ENCODE results near the gene RIIAD1.

Gene RIIAD1

DNA sequence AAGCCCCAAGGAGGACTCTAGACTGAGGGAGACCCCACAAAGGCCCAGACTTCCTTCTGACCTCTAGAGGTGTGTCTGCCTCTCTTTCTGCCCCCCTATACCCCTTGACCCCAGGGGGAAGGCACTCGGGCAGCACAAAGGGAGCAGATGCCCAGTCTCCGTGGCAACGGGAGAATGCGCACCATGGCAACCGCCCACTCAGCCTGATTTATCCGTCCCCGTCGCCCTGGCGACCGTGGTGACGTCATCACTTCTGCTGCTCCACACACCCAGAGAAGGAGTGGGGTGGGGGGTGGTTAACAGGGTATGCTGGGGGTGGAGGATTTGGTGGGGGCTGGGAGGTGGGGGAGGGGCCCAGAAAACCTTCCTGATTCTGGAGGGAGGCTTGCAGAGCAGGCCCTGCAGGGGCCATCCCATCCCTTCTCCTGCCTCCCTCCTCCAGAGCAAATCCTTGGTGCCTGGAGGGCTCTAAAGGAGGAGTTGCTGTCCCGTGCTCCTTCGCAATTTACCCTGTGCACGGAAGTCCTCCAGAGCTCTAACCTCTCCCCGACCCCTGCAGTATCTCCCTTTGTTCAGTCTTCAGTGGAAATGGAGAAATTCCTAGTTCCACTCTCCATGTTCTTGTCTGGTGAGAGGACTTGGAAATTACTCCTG is 11.0 kb upstream of the RIIAD1 start:
- no peak overlapping the region for H3K4me3 ChIP-seq (ENCODE audit: low read depth, low read length)

DNA sequence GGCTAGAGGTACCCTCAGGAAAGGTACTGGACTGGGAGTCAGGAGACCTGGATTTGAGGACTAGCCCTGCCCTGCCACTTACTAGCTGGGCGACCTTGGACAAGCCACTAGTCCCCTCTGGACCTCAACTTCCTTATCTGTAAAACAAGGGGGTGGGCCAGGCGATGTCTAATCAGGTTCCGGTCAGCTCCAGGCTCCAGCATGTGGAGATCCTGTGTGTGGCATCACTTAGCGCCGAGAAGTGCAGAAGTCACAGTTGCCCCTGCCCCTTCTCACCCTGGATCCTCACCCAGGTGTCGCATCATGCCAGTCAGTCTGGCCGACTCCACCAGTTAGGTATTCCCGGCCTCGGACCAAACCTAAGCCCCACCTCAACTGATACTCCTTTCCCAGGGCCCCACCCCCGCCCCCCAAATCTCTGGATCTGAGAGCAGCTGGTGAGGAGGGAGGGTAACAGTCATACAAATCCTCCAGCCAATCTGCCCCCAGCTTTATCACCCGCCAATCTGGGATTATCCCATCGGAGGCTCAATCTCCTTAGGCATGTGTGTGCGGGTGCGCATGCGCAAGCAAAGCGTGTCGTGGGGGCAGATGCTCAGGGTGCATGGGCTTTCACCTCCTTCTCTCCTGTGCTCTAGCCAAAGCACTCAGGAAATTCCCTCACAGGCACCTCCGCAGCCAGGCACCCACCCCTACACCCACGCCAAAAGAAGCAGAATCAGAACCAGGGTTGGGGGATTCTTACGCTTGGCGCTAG is 10.1 kb upstream of the RIIAD1 start:
- no peak overlapping the region for H3K4me3 ChIP-seq (ENCODE audit: low read depth, low read length)

DNA sequence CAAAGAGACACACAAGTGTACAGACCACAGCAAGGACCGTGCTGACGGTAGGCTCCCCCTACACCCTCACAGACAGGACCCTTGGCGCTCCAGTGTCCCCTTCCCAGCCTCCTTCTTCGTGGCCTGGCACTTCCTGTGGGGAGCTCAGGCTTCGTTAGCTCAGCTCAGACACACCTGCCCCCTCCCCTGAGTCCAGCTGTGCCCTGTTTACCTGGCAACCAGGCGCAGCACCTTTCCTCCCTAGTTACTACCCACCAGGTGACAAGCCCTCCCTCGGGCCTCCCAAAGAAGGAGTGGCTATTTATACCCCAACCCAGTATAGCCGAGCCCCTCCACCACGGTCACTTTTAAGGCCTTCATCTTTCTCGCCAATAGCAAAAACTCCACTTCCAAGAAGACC is 9.4 kb upstream of the RIIAD1 start:
- H3K4me3 ChIP-seq (ENCODE audit: low read depth, low read length), result no peak overlapping the region

DNA sequence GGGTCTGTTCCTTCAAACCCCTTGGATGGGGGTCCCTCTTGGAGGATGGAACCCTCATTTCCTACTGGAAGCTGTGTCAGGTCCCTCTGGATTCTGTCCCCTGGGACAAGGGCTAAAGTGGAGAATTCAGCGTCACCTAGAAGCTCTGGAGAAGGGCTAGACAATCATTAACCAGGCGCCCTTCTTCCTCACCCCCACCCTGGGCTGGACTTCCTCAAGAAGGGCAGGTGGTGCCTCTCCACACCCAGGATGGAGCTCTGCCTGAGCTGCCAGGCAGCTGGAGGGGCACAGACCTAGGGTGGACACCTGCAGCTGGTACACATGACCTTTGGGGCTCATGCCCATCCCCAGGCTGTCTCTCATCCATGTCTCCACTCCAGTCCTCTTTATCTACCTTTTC is 8.3 kb upstream of the RIIAD1 start:
- no peak overlapping the region for H3K4me3 ChIP-seq (ENCODE audit: low read depth, low read length)

DNA sequence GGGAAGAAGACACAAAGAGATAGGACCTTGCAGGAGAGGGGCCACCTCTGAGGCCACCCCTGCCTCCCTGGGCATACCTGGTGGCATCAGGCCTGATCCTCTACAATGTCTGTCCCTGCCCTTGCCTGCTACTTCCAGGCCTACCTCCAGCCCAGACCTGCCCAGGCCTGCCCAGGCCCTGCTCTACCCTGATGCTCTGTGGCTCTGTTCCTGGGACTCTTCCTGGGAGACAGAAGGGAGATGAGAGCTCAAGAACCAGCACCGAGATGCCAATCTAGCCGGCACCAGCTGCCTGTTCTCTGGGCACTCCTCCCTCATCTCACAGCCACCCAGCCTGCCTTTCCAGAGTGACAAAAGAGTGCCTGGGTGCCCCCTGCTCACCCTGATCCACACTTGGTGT is 7.4 kb upstream of the RIIAD1 start:
- H3K4me3 ChIP-seq (ENCODE audit: low read depth, low read length), result no peak overlapping the region

DNA sequence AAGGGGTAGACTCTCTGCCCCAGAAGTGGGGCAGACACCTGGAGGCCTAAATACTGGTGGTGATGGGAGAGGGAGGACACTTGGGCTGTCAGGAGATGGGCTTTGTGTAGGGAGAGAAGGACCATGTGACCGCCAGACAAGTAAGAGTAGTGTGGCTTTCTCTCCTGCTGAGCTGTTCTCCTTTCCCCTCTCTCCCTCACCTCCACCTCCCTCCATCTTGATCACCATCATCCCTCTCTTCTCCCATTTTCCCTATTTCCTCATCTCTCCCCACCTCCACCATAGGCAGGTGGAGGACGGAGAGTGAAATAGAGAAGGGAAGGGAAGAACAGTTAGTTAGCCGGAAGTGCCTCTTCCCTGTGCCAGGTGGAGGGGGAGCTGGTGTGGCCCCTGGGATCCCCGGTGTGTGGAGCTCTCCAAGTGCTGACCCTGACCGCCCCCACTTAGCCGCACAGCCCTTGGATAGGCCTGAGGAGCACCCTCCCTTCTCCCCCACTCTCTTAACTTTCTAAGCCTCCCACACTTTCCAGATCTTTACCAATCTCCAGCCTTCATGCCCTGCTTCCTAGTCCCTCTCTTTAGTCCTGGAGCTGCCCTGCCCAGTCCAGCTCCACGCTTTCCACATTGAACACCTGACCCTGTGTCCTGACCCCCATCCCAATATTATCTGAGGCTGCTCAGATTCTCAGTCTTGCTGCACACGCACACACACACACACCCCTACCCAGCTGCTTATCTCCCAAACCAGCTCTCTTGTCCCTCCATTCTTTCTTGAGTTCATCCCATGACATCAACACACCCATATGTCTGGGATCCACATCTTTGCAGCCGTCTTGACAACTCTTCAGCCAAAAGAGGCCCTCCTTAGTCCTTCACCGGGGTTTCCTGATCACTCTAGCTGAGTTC is 6.2 kb upstream of the RIIAD1 start:
- H3K4me3 ChIP-seq (ENCODE audit: low read depth, low read length), result no peak overlapping the region

DNA sequence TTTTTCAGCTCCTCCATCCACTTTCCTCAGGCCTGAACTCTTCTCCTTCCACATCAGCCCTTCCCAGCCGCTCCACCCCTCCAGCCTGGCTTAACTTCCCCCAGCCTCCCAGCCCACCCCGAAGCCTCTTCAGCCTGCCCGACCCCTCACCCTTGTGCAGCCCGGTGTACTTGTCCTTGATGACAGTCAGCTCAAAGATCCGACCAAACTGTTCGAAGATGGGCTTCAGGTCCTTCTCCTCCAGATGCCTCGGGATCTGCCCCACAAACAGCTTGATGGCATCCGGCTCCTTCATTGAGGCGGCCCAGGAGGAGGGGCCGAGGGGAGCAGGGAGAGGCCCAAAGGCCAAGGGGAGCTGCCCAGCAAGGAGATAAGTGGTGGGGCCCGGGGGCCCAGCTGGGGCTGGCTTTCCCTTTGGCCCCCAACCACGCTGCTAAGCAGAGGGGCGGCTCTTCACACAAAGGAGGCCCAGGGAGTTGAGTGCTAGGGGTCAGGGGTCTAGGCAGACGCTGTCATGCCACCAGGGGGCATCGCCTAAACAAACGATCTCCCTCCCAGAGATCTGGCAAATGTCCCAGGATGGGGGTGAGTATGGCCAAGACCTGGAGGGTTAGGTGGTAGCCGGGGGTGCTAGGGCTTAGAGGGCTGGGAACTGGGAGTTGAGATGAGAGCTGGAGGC is 5.5 kb upstream of the RIIAD1 start:
- peak overlapping the region; percentile 30 for H3K4me3 ChIP-seq (ENCODE audit: low read depth, low read length)

DNA sequence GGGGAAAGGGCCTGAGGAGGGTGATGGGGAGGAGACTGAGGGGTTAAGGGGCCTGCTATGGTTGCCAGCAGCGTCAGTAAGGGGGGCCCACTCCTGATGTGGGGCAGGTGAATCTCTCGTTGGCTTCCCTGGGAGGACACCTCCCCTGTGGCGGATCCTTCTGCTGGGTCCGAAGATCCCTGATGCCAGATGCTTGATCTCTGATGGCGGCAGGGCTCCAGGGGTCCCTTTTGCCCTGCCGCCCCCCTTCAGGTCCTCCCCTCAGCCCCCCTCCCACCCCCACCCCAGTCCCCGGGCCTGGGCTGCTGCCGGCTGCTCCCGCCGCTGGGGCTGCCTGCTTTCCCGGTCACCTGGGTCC is 4.9 kb upstream of the RIIAD1 start:
- H3K4me3 ChIP-seq (ENCODE audit: low read depth, low read length), result peak overlapping the region; percentile 30

DNA sequence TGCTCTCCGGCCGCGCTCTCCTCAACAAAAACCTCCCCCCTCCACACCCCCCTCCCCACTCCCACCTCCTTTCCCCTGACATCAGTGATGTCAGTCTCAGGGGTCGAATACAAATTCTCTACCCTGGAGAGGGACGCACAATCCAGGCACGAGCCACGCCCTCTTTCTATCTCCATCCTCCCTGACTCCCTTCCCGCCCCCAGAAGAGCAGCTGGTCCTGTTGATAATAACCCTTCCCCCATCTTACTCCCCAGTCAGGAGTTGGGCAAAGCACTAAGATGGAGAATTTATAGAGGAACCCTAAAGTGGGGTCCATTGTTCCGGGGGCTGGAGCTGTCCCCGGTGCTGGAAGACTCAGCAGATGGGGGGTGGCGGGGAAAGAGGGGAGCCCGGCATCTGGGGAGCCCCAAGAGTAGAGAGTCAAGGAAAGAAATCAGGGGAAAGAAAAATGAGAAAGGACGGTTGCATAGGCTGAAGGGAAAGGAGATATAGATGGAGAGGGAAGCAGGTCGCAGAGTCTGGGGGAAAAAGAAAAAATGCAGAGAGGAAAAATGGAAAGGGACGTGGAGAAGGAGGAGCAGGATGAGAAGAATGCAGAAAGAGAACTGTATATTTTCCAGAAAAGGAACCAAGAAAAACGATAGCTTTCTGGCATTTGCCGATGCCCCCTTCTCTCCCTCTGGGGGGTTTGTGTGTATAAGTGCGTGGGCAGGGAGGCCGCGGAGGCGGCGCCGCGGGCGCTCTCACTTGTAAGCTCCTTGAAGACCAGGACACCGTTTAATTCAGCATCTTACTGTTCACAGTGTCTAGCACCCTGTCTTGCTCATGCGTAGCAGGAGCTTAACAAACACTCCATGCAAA is 4.3 kb upstream of the RIIAD1 start, which contains the start of gene CELF3:
Gene CELF3, minus strand, starts transcription at position 33 of the 861 bp plus-strand sequence. CDS start 783 bp downstream, outside the sequence.
- peak within 1 kb of the TSS; percentile 30 for H3K4me3 ChIP-seq (ENCODE audit: low read depth, low read length)

DNA sequence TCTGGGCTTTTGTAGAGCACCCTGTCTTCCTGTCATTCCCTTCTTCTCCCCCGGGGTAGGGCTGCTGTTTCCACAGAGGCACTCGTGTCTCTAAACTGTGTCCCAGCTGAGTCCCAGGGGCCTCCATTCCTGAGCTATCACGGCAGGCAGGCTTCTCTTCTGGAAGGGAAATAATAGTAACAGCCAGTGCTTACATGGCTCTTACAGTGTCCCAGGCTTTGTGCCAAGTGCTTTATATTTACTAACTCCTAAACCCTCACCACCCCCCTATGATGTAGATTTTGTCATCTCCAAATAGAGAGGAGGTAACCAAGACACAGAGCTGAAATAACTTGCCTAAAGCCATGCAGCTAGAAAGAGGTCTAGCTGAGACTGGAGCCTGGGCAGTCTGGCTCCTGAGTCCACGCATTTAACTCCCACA is 3.3 kb upstream of the RIIAD1 start:
- H3K4me3 ChIP-seq (ENCODE audit: low read depth, low read length), result no peak overlapping the region

DNA sequence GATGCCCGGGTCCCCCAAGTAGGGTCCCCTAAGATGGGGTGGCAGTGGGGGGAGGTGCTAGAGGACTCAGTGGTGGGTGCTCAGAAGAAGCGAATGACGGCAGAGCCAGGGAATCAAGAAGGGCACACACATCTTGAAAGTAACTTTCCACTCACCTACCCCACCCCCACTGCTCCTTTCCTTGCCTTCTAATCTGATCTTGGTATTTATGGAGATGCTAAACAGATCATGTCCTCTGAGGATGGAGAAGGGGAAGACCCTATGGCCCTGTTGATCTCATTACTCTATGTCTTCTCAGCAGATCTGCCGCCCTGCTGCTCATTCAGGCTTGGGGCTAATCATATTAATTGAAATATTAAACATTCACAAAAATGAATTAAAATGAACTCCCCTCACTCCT is 2.7 kb upstream of the RIIAD1 start:
- H3K4me3 ChIP-seq (ENCODE audit: low read depth, low read length), result no peak overlapping the region

DNA sequence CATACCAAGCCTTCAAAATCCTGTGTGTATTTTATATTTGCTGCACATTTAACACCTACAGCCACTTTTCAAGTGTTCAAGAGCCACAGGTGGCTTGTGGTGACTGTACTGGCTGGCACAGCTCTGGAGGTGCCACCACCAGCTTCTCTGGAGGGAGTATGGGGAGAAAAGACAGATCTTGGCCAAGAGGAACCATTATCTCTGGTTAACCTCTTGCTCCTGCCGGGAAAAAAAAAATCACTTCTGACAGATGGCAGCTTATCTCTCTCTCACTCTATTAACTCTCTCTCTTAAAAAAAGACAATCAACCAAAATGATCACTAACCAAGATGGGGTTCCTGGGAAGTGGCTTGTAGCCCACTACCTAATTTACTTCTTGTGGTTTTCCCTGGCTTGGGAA is 1.2 kb upstream of the RIIAD1 start:
- no peak overlapping the region for H3K4me3 ChIP-seq (ENCODE audit: low read depth, low read length)

DNA sequence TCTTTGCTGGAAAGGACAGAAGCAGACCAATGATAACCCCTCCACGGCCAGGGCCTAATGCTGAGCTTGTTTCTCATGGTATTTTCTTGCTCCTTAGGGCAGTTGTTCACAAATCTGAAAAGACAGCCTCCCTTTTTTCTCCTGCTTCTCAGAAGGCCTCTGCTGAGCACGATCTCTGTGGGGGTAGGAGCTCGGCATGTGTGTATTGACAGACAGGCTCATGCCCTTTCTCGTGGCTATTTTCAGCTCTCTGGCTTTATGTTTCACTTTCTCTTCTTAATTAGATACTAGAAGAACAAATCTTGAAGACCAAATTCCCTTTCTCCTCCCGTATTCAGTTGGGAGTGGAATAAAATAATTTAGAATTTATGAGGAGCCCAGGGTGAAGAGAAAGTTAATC is 768 bp upstream of the RIIAD1 start:
- no peak overlapping the region for H3K4me3 ChIP-seq (ENCODE audit: low read depth, low read length)

DNA sequence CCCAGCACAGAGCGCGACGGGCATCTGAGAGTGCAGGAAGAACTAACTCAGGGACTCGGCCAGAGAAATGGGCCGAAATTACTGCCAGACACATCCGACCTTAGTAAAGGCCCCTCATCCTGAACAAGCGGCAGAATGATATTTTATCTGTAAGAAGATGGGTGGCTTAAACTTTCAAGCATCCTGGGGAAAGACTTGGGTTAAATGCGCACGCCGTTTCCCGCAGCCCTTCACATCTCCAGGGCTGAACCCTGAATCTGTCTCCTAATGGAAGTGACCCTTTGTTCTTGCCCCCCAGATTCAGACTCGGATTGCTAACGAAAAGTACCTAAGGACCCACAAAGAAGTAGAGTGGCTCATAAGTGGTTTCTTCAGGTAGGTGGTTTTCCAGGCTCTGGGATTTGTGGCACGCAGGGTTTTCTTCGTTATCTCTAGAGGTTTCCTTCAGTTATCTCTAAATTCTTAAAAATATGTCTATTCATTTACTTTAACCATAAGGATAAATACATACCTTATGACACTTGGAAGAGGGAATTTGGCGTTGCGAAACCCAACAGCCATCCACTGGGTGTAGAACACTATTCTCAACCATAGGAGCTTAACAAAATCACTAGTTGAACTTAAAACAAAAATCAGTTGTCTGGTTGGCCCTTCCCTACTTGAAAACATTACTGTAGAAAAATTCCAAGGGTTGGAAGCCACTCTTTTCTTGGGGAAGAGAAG is 627 bp downstream of the RIIAD1 start:
- peak overlapping the region; percentile 43 for H3K4me3 ChIP-seq (ENCODE audit: low read depth, low read length)

DNA sequence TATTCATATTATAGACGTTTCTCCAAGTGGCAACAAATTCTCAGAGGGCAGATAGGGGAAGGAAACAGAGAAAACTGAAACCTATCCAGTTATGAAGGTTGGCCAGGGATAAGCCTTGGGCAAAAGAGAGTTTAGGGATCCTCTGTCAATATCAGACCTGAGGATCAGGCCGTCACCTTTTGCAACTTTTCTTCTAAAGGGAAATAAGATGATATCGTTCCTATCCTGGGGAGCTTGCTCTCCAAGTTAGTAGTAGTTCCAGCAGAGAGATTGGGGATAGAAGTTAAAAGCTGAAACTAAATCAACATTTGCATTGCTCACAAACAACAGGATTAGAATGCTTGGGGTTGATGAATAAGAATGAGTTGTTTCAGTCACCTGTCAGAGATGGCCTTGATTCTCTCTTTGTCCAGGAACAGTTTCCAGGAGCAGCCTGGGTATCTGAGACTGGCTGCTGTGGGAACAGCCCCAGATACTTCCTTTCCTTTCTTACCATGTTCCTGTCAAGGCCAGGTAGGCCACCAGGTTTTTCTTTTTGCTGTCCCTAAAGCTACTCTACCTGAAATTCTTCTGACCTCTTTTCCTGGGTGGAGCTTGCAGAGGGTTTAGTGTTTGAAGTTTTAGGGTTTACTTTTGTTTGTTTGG is 2.5 kb downstream of the RIIAD1 start:
- H3K4me3 ChIP-seq (ENCODE audit: low read depth, low read length), result no peak overlapping the region

DNA sequence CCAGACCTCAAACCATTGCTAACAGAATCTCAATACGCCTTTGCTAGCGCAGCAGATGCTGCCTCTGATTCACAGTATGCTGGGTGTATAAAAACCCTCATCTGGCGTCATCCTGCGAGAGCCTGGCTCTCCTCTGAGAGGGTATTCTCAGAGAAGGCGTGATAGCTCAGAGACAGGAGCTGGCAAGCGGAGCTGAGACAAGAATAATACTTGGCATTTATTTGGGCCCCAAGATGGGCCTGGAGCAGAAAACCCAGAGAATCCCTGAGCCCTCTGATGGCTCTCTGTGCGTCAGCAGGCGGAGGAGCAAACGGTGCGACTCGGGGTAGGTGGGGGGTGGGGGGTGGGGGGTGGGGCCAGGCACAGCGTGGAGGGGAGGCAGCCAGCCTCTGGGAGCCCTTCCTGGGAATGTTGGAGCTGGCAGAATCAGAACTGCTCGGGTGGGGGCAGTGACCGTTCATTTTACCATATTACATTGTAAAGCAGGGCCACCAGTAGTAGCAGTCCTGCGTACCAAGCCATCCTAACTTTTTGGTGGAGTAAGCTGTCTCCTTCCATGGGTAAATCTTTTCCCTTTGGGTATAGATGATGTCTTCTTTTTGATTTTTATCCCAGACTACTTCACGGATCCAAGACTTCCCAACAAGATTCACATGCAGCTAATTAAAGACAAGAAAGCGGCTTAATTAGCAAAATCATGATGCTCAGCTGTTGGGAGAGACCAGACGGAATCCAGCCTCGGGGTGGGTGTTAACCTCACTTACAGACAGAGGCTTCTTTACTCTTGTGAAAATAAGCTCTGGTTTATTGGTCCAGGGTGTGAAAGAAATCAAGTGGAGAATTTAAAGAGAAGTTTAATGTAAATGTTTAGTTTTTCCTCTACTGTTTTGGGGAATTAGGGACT is 7.1 kb downstream of the RIIAD1 start:
- H3K4me3 ChIP-seq (ENCODE audit: low read depth, low read length), result no peak overlapping the region

DNA sequence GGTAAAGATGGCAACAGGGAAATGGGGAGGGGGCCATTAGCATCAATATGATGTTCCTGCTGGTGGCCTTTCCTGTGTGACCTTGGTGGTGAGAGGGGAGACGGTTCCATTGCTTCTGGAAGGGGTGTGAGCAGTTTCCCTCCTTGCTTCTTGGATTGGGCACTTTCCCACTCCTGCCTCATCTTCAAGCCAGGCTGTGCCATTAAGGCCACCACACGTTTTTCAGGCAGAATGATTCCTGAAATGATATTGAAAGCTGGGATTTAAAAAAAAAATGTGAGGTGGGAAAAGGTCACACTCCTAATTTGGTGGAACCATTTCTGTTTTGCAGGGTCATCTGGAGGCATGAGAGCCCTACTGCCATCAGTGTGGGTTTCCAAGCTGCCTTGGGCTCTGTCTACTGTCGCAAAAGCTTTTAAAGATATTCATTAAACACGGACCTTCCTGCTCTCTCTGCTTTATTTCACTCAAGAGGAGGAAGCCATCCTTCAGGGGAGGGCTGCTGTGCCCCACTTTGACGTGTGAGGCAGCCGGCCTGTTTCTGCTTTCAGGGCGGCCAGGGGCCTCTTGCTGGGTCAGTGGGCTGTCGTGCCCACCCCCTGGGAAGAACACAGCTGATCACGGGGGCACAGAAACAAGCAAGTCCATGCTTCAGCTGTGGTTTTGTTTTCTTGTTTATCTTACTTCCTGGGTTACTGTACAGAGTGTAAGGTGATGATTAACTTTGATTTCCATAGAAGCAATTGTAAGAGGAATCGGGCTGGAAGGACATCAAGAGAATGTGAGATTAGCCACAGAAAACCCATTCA is 8.0 kb downstream of the RIIAD1 start:
- H3K4me3 ChIP-seq (ENCODE audit: low read depth, low read length), result no peak overlapping the region

Data from iPS-11a (cell line).